HEK293 (cell line): ENCODE results near the gene PSPH.
A peak's percentile ranks its signal among the peaks of the same experiment; 100 is the strongest.

Experiments
- CTCF ChIA-PET: fragments of 350-600 bp; formaldehyde crosslinking; extraction: SDS; loops from one replicate; lab custom pipeline; 2021; ENCODE audit warnings: antibody characterized with exemption; lab: Yijun Ruan, JAX
- POLR2A ChIA-PET: fragments of 300-600 bp; formaldehyde crosslinking; extraction: SDS; loops from one replicate; lab custom pipeline; 2020; ENCODE audit warnings: antibody characterized with exemption, inconsistent platforms; lab: Yijun Ruan, JAX
- H3K27ac ChIP-seq: fragments of 200-500 bp; sonication (Bioruptor generic); 2 replicates; pipeline ENCODE4 v1.5.1; 2014; ENCODE audit warnings: low read depth, low read length, control low read depth, inconsistent platforms; ENCODE audit errors: extremely low read depth
- H3K36me3 ChIP-seq, 2 experiments: fragments of 200-500 bp in 1 of 2; sonication (Bioruptor generic) in 1 of 2; 1 replicate in 1 of 2; 2 replicates in 1 of 2; pipeline ENCODE4 v1.5.1; 2014 to 2017; ENCODE audit warnings: inconsistent platforms in 2 of 2, low read length in 2 of 2; ENCODE audit not compliant: control insufficient read depth in 2 of 2, insufficient read depth in 1 of 2
- H3K4me1 ChIP-seq: fragments of 200-500 bp; sonication (Bioruptor generic); 2 replicates; pipeline ENCODE4 v1.5.1; 2014; ENCODE audit warnings: mild to moderate bottlenecking, low read length, inconsistent platforms; ENCODE audit not compliant: control insufficient read depth, insufficient read depth
- H3K4me3 ChIP-seq: 2 replicates; pipeline ENCODE4 v1.5.1; 2011; ENCODE audit warnings: low read depth, mild to moderate bottlenecking, control low read depth, low read length, moderate library complexity
- H3K9me3 ChIP-seq: fragments of 200-500 bp; sonication (Bioruptor generic); 2 replicates; pipeline ENCODE4 v1.5.1; 2014; ENCODE audit warnings: low read depth, low read length, inconsistent platforms; ENCODE audit not compliant: control insufficient read depth, insufficient read depth
- BCL6B ChIP-seq: fragments of 450-650 bp; formaldehyde crosslinking; IDR thresholded peaks from 2 replicates; pipeline ENCODE4 v1.5.1; 2017; ENCODE audit warnings: missing biosample characterization, missing genetic modification characterization
- HOXD13 ChIP-seq: sonication (generic); formaldehyde crosslinking; IDR thresholded peaks from 2 replicates; pipeline ENCODE4 v1.8.0; 2022; ENCODE audit warnings: missing genetic modification reagents, borderline replicate concordance
- IKZF3 ChIP-seq: fragments of 450-650 bp; IDR thresholded peaks from 2 replicates; pipeline ENCODE4 v1.5.0; 2018; ENCODE audit warnings: missing biosample characterization, mild to moderate bottlenecking, missing genetic modification characterization, moderate library complexity
- MEIS1 ChIP-seq: sonication (generic); formaldehyde crosslinking; IDR thresholded peaks from 2 replicates; pipeline ENCODE4 v1.8.1; 2022; ENCODE audit warnings: missing genetic modification reagents, mild to moderate bottlenecking, borderline replicate concordance
- OVOL3 ChIP-seq: fragments of 450-650 bp; formaldehyde crosslinking; IDR thresholded peaks from 2 replicates; pipeline ENCODE4 v1.5.1; 2016; ENCODE audit warnings: missing biosample characterization, missing genetic modification characterization
- PRDM4 ChIP-seq: fragments of 450-650 bp; formaldehyde crosslinking; IDR thresholded peaks from 2 replicates; pipeline ENCODE4 v1.5.1; 2017; ENCODE audit warnings: missing biosample characterization, missing genetic modification characterization
- SCRT2 ChIP-seq: fragments of 450-650 bp; formaldehyde crosslinking; IDR thresholded peaks from 2 replicates; pipeline ENCODE4 v1.5.1; 2016; ENCODE audit warnings: missing biosample characterization, missing genetic modification characterization
- WT1 ChIP-seq: fragments of 450-650 bp; formaldehyde crosslinking; IDR thresholded peaks from 2 replicates; pipeline ENCODE4 v1.5.1; 2016; ENCODE audit warnings: missing biosample characterization, missing genetic modification characterization
- ZBTB7A ChIP-seq: fragments of 450-650 bp; formaldehyde crosslinking; IDR thresholded peaks from 2 replicates; pipeline ENCODE4 v1.5.1; 2016; ENCODE audit warnings: low read depth, missing biosample characterization, missing genetic modification characterization
- ZEB2 ChIP-seq: fragments of 450-650 bp; formaldehyde crosslinking; IDR thresholded peaks from 2 replicates; pipeline ENCODE4 v1.5.1; 2016; ENCODE audit warnings: missing biosample characterization, missing genetic modification characterization
- ZNF112 ChIP-seq: fragments of 450-650 bp; formaldehyde crosslinking; IDR thresholded peaks from 2 replicates; pipeline ENCODE4 v1.5.0; 2017; ENCODE audit warnings: missing biosample characterization, missing genetic modification characterization
- ZNF114 ChIP-seq: fragments of 450-650 bp; formaldehyde crosslinking; IDR thresholded peaks from 2 replicates; pipeline ENCODE4 v1.5.0; 2017; ENCODE audit warnings: missing biosample characterization, missing genetic modification characterization
- ZNF148 ChIP-seq: fragments of 450-650 bp; formaldehyde crosslinking; IDR thresholded peaks from 2 replicates; pipeline ENCODE4 v1.5.0; 2017; ENCODE audit warnings: missing biosample characterization, missing genetic modification characterization, borderline replicate concordance
- ZNF280C ChIP-seq: fragments of 450-650 bp; formaldehyde crosslinking; IDR thresholded peaks from 2 replicates; pipeline ENCODE4 v1.5.1; 2016; ENCODE audit warnings: missing biosample characterization, missing genetic modification characterization
- ZNF324 ChIP-seq: fragments of 450-650 bp; formaldehyde crosslinking; IDR thresholded peaks from 2 replicates; pipeline ENCODE4 v1.5.1; 2016; ENCODE audit warnings: missing biosample characterization, missing genetic modification characterization
- ZNF37A ChIP-seq: fragments of 450-650 bp; IDR thresholded peaks from 2 replicates; pipeline ENCODE4 v1.5.1; 2018; ENCODE audit warnings: missing biosample characterization, missing genetic modification characterization
- ZNF404 ChIP-seq: fragments of 450-650 bp; formaldehyde crosslinking; IDR thresholded peaks from 2 replicates; pipeline ENCODE4 v1.5.1; 2017; ENCODE audit warnings: missing biosample characterization, missing genetic modification characterization
- ZNF433 ChIP-seq: fragments of 450-650 bp; formaldehyde crosslinking; IDR thresholded peaks from 2 replicates; pipeline ENCODE4 v1.5.1; 2016; ENCODE audit warnings: missing biosample characterization, missing genetic modification characterization, low read depth
- ZNF529 ChIP-seq: fragments of 450-650 bp; formaldehyde crosslinking; IDR thresholded peaks from 2 replicates; pipeline ENCODE4 v1.5.1; 2017; ENCODE audit warnings: missing genetic modification characterization, missing biosample characterization; ENCODE audit not compliant: insufficient replicate concordance
- ZNF561 ChIP-seq: fragments of 450-650 bp; IDR thresholded peaks from 2 replicates; pipeline ENCODE4 v1.5.1; 2018; ENCODE audit warnings: missing biosample characterization, missing genetic modification characterization, borderline replicate concordance
- ZNF580 ChIP-seq: fragments of 450-650 bp; formaldehyde crosslinking; IDR thresholded peaks from 2 replicates; pipeline ENCODE4 v1.5.1; 2016; ENCODE audit warnings: missing biosample characterization, missing genetic modification characterization
- ZNF654 ChIP-seq: fragments of 450-650 bp; formaldehyde crosslinking; IDR thresholded peaks from 2 replicates; pipeline ENCODE4 v1.5.1; 2016; ENCODE audit warnings: low read depth, missing biosample characterization, missing genetic modification characterization
- ZNF768 ChIP-seq: fragments of 450-650 bp; formaldehyde crosslinking; IDR thresholded peaks from 2 replicates; pipeline ENCODE4 v1.5.1; 2018; ENCODE audit warnings: missing biosample characterization, mild to moderate bottlenecking, missing genetic modification characterization

Gene PSPH

GRCh38 chr7:56026538-56026937 is 24.7 kb downstream of the PSPH start:
- POLR2A ChIA-PET, result interaction anchor here (0.7 to 1.1 kb wide), 2 partner anchors 24 to 56 kb away, joined by 4 to 5 read pairs; partner anchors contain the start of gene PSPH
- Histone ChIP-seq H3K4me1 (no peaks in the 10 kb centered on the region), H3K4me3 (no peak overlapping the region), H3K36me3 (peaks cover 45 to 49% of the 10 kb centered on the region in 2 experiments; a peak in 2 of 3 replicates), H3K9me3 (no peaks in the 10 kb centered on the region), H3K27ac (no peak overlapping the region)
- TF ChIP-seq IKZF3 (tag by site-specific recombination) (no peak), PRDM4 (tag by site-specific recombination) (0 out of 2 replicates have a peak, but pooled peaks have one; percentile 42)
- CTCF ChIA-PET, result interaction anchor here (0.6 to 0.7 kb wide), 2 partner anchors 47 to 67 kb away, joined by 4 to 5 read pairs; no protein-coding TSS in a partner anchor

- H3K36me3 ChIP-seq, result peaks cover 40 to 51% of the 10 kb centered on the region in 2 experiments
- POLR2A ChIA-PET, result interaction anchor here (0.9 to 1.0 kb wide), 2 partner anchors 11 to 41 kb away, joined by 3 read pairs; no protein-coding TSS in a partner anchor
- H3K27ac ChIP-seq, result no peak overlapping the region
- no peaks in the 10 kb centered on the region for H3K9me3 ChIP-seq
- no peaks in the 10 kb centered on the region for H3K4me1 ChIP-seq
- TF ChIP-seq ZNF768 (no peak), ZNF580 (tag by site-specific recombination) (no peak), ZNF114 (tag by site-specific recombination) (no peak), ZNF324 (no peak), ZNF404 (no peak), ZNF529 (tag by site-specific recombination) (no peak), ZNF280C (tag by site-specific recombination) (no peak), BCL6B (tag by site-specific recombination) (no peak), HOXD13 (no peak), ZNF433 (no peak), ZEB2 (tag by site-specific recombination) (no peak), SCRT2 (tag by site-specific recombination) (no peak)
- CTCF ChIA-PET, result interaction anchor here (0.6 kb wide), 1 partner anchor 14 kb away, joined by 3 read pairs; no protein-coding TSS in a partner anchor
- no peak overlapping the region for H3K4me3 ChIP-seq
Observed at GRCh38 chr7:56023500-56023899, 27.7 kb downstream of the PSPH start.

- ChIA-PET CTCF (no interaction called here), POLR2A (interaction anchor here (2.2 kb wide), 1 partner anchor 32 kb away, joined by 5 read pairs; the partner anchor contains the start of gene PSPH)
- no peak for TF ChIP-seq MEIS1
- TF ChIP-seq ZNF112 (tag by site-specific recombination), result no peak
- no peak for TF ChIP-seq ZNF561 (tag by site-specific recombination)
- no peak for TF ChIP-seq ZNF148 (tag by site-specific recombination)
- TF ChIP-seq WT1 (tag by site-specific recombination), result no peak
- TF ChIP-seq ZBTB7A, result no peak
- TF ChIP-seq ZNF654, result no peak
- no peak for TF ChIP-seq OVOL3 (tag by site-specific recombination)
- TF ChIP-seq ZNF37A (tag by site-specific recombination), result no peak
Observed at GRCh38 chr7:56019501-56019900, 31.7 kb downstream of the PSPH start.

More at GRCh38 chr7:56019501-56019900, 31.7 kb downstream of the PSPH start:
- H3K27ac ChIP-seq, result no peak overlapping the region
- H3K9me3 ChIP-seq, result no peaks in the 10 kb centered on the region
- peaks cover 28 to 45% of the 10 kb centered on the region in 2 experiments for H3K36me3 ChIP-seq
- H3K4me3 ChIP-seq, result no peak overlapping the region
- no peaks in the 10 kb centered on the region for H3K4me1 ChIP-seq
